ENCODE results near the gene TOMM6. TPM values are rescaled to one million over a fixed set of nuclear protein-coding genes. Genes with fewer than 3 reads are reported as not detected.

Gene TOMM6
- total and polyA plus RNA-seq, 2 donors from 2014 or later, result 150 to 479 TPM

DNA sequence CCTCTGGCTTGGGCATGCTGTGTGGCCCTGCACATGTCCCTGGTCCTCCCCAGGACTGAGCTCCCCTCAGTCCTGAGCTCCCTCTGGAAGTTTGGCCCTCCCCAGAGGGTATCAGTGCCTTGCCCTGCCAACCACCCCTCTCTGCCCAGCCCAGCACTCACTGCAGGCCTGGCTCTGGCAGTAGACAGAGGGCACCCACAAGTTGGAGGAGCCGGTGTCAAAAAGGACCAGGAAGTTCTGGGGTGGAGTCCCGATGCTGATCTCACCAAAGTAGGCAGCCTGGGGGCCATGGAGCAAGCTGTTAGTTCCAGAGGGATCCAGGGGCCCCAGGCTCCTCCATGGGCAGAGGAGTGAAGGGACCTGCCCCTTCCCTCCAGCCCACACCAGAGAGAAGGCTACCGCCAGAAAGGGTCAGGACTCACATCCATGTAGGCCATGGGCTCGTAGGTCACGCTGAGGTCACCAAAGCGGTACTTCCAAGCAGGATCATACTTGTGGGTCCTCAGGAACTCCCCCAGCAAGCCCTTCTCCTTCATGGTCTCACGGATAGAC lies 43.2 kb upstream of the TOMM6 start:
- intact Hi-C loops (cut with DNase I), result no loop called here
- Histone ChIP-seq H3K9ac (ENCODE audit: low read length in 3 of 3) (no peak overlapping the region), H3K27me3 (ENCODE audit: control insufficient read depth, insufficient read depth, low read length) (no peaks in the 10 kb centered on the region), H3K9me3 (ENCODE audit: control insufficient read depth in 2 of 3, insufficient read depth in 1 of 3, low read length in 3 of 3) (no peaks in the 10 kb centered on the region), H3K27ac (ENCODE audit: low read depth in 2 of 2, low read length in 2 of 2) (no peak overlapping the region), H3K36me3 (ENCODE audit: control insufficient read depth in 2 of 3, insufficient read depth in 3 of 3, low read length in 3 of 3) (no peaks in the 10 kb centered on the region), H3K4me1 (ENCODE audit: control insufficient read depth in 2 of 3, insufficient read depth in 2 of 3, low read depth in 1 of 3, low read length in 3 of 3) (no peaks in the 10 kb centered on the region), H3K4me3 (ENCODE audit: low read length in 3 of 3) (no peak overlapping the region)
- peak in 1 of 5 donors; percentile 51 for DNase-seq
- no peak for FAIRE-seq
- TF ChIP-seq, protein P1, sequence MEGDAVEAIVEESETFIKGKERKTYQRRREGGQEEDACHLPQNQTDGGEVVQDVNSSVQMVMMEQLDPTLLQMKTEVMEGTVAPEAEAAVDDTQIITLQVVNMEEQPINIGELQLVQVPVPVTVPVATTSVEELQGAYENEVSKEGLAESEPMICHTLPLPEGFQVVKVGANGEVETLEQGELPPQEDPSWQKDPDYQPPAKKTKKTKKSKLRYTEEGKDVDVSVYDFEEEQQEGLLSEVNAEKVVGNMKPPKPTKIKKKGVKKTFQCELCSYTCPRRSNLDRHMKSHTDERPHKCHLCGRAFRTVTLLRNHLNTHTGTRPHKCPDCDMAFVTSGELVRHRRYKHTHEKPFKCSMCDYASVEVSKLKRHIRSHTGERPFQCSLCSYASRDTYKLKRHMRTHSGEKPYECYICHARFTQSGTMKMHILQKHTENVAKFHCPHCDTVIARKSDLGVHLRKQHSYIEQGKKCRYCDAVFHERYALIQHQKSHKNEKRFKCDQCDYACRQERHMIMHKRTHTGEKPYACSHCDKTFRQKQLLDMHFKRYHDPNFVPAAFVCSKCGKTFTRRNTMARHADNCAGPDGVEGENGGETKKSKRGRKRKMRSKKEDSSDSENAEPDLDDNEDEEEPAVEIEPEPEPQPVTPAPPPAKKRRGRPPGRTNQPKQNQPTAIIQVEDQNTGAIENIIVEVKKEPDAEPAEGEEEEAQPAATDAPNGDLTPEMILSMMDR (IDR thresholded peaks at IDR 0.05; ENCODE audit: borderline replicate concordance, extremely low read depth, insufficient read depth), result no peak

DNA sequence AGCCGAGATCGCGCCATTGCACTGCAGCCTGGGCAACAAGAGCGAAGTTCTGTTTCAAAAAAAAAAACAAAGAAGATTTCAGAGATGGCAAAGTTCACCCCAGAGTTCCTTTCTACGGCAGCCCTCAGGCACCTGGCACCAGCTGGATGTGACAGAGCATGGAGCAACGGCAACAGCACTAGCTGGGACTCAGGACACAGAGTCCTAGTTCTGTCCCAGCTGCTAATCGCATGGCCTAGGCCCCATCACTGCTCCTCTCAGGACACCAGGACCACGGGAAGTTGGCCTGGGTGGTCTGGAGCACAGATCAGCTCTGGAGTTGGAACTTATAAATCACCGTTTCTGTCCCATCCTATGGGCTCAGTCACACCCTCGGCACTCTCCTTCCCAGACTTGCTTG lies 41.4 kb upstream of the TOMM6 start:
- no peak overlapping the region for H3K9ac ChIP-seq (ENCODE audit: low read length in 3 of 3)
- FAIRE-seq (no peak), DNase-seq (peak in 1 of 5 donors; percentile 22)
- H3K4me1 ChIP-seq (ENCODE audit: control insufficient read depth in 2 of 3, insufficient read depth in 2 of 3, low read depth in 1 of 3, low read length in 3 of 3), result no peaks in the 10 kb centered on the region
- no peaks in the 10 kb centered on the region for H3K36me3 ChIP-seq (ENCODE audit: control insufficient read depth in 2 of 3, insufficient read depth in 3 of 3, low read length in 3 of 3)
- no peak overlapping the region for H3K27ac ChIP-seq (ENCODE audit: low read depth in 2 of 2, low read length in 2 of 2)
- H3K9me3 ChIP-seq (ENCODE audit: control insufficient read depth in 2 of 3, insufficient read depth in 1 of 3, low read length in 3 of 3), result no peaks in the 10 kb centered on the region
- no peaks in the 10 kb centered on the region for H3K27me3 ChIP-seq (ENCODE audit: control insufficient read depth, insufficient read depth, low read length)
- intact Hi-C loops (cut with DNase I), result no loop called here
- TF ChIP-seq, protein P1 (IDR thresholded peaks at IDR 0.05; ENCODE audit: borderline replicate concordance, extremely low read depth, insufficient read depth), result no peak
- H3K4me3 ChIP-seq (ENCODE audit: low read length in 3 of 3), result no peak overlapping the region

DNA sequence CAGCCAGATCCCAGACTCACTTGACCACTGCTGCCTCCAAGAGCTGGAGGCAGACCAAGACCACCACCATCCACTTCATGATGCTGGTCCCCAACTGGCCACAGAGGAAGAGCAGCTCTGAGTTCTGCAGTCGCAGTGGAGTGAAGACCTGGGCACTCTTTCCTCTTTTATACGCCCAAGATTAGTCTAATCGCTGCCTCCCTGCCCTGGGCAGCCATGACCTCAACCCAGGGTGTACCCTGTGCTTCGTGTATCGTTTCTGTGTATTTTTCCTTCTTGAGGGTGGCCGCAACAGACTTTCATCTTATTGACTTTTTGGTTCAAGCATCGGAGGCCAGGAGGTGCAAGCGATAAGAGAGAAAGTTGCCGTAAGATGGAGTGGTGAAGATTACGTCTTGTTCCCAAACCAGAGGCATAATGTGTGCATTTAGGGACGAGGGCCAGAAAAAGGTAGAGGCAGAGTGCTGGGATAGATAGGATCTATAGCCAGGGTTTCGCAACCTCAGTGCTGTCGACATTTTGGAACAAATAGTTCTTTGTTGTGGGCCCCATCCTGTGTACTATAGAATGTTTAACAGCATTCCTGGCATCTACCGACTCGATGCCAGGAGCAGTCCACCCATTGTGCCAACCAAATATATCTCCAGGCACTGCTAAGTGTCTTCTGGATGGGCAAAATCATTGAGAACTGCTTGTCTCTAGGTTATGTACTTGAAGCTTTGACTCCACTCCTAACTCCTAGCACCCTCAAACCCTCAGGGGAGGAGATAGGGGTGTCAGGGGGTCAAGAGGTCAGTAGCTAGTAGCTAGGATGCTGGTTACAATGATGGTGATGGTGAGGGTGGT lies 40.0 kb upstream of the TOMM6 start, which contains the start of gene PGC:
PGC (minus strand) TSS at position 142 of the 846 bp plus-strand sequence; CDS start at position 79, 63 bp downstream.
- intact Hi-C loops (cut with DNase I), result no loop called here
- H3K9me3 ChIP-seq (ENCODE audit: control insufficient read depth in 2 of 3, insufficient read depth in 1 of 3, low read length in 3 of 3), result no peaks in the 10 kb centered on the region
- TF ChIP-seq, protein P1 (IDR thresholded peaks at IDR 0.05; ENCODE audit: borderline replicate concordance, extremely low read depth, insufficient read depth), result no peak
- H3K27me3 ChIP-seq (ENCODE audit: control insufficient read depth, insufficient read depth, low read length), result no peaks in the 10 kb centered on the region
- H3K27ac ChIP-seq (ENCODE audit: low read depth in 2 of 2, low read length in 2 of 2), result no peak within 1 kb of the TSS
- no peaks in the 10 kb centered on the region for H3K4me1 ChIP-seq (ENCODE audit: control insufficient read depth in 2 of 3, insufficient read depth in 2 of 3, low read depth in 1 of 3, low read length in 3 of 3)
- DNase-seq (peak in 1 of 5 donors; percentile 16), FAIRE-seq (no peak)
- no peak within 1 kb of the TSS for H3K9ac ChIP-seq (ENCODE audit: low read length in 3 of 3)
- H3K4me3 ChIP-seq (ENCODE audit: low read length in 3 of 3), result no peak within 1 kb of the TSS
- H3K36me3 ChIP-seq (ENCODE audit: control insufficient read depth in 2 of 3, insufficient read depth in 3 of 3, low read length in 3 of 3), result no peaks in the 10 kb centered on the region
